Right lobe of liver (tissue), 4 donors: ENCODE results near the gene VDAC1.

Experiments used
- CTCF ChIP-seq, 4 donors: fragments of 200-600 bp in 3 of 4; fragments of 450-650 bp in 1 of 4; IDR thresholded peaks; one replicate each; pipeline versions ENCODE4 v1.5.1 to v1.8.0; 2016 to 2022; ENCODE audit warnings: antibody characterized with exemption in 4 of 4, mild to moderate bottlenecking in 2 of 4
- POLR2A ChIP-seq: fragments of 450-650 bp; IDR thresholded peaks from one replicate; pipeline ENCODE4 v1.6.1; 2017; ENCODE audit warnings: antibody characterized with exemption, mild to moderate bottlenecking
- donor health status: DM: no; HTN: no; CAD: no.
- donor health status: DM: no; HTN: no; CAD: no.
- donor health status: DM: no; HTN: yes; CAD: no.

GRCh38 chr5:134000091-134000511 is 4.7 kb downstream of the VDAC1 start:
- TF ChIP-seq CTCF (IDR thresholded peaks at IDR 0.05) (no peak), POLR2A (no peak)
